Measurements from ENCODE around the gene MYO5A.

MYO5A gene

DNA sequence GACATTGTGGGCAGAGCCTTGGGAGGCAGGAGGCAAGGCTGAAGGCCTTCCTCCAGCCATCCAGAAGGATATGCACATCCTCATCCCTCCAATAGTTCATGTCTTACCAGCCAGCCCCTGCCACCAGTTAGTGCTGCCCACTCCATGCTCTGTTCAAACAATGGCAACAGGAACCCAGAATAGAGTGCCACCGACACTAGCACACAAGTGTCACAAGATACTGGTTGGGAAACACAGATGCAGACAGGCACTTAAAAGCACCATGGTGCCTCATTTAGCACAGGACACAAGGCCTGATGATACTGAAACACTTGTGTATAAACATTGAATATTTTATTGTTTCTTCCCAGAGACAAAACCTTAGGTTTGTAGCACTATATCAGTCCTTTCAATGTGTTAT is 176.6 kb downstream of the MYO5A start:
- H3K9ac ChIP-seq (ENCODE audit: low read depth, low read length) = no peak overlapping the region
- no peaks in the 10 kb centered on the region for H3K4me1 ChIP-seq (ENCODE audit: insufficient read depth, low read length)
- H3K9me3 ChIP-seq (ENCODE audit: control insufficient read depth, insufficient read depth, low read length) = no peaks in the 10 kb centered on the region
- H3K36me3 ChIP-seq (ENCODE audit: insufficient read depth, low read length) = no peaks in the 10 kb centered on the region; the same call in none of the 2 replicates

DNA sequence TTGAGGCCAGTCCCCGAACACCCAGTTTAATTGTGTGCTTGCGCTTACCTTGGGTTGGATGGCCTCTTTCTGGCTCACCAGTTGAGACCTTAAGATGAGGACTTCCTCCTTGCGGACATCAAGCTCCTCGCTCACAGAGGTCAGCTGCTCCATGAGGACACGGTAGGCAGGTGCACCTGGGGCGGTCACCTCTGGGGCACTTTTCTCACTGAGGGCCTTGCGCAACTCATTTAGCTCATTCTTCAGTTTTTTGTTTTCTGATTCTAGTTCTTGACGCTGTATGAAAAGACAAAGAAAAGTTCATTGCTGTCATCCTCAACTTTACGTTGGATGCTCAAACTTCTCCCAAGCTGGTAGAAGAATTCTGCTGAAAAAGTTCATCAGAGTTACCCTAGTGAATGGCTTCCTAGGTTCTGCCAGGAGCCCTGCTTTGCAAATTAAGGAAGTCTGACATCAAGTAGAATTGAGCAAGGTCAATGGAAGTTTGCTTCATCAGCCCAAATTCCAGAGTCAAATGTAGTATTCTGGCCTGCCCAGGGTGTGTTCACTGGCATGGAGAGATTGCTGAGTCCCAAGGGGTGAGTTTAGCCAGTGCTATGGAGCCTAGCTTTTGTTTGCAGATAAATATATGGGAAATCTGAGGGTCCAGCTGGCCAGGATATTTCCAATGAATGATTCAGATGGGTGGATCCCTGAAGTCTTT is 177.3 kb downstream of the MYO5A start:
- Histone ChIP-seq H3K36me3 (ENCODE audit: insufficient read depth, low read length) (no peaks in the 10 kb centered on the region; the same call in none of the 2 replicates), H3K4me1 (ENCODE audit: insufficient read depth, low read length) (no peaks in the 10 kb centered on the region), H3K9ac (ENCODE audit: low read depth, low read length) (no peak overlapping the region), H3K9me3 (ENCODE audit: control insufficient read depth, insufficient read depth, low read length) (no peaks in the 10 kb centered on the region)

DNA sequence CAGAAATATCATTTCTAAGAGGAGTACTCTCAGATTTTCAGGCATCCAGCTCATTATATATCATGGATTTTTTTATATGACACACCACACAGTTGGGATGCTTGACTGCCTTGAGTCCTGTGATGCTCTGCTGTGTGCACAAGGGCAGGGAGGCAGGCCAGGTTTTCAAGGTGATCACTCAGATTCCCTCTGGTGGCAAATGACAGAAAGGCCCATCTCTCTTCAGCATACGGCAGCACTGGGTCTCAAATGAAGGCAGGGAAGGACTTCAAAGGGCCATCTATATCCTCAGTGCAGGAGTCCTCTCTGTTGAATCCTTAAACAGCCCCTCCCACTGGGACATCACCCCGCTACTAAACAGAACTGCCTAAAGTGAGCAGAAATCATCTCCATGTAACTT is 178.3 kb downstream of the MYO5A start:
- H3K9me3 ChIP-seq (ENCODE audit: control insufficient read depth, insufficient read depth, low read length) = no peaks in the 10 kb centered on the region
- H3K9ac ChIP-seq (ENCODE audit: low read depth, low read length) = no peak overlapping the region
- H3K36me3 ChIP-seq (ENCODE audit: insufficient read depth, low read length) = no peaks in the 10 kb centered on the region; the same call in none of the 2 replicates
- no peaks in the 10 kb centered on the region for H3K4me1 ChIP-seq (ENCODE audit: insufficient read depth, low read length)

DNA sequence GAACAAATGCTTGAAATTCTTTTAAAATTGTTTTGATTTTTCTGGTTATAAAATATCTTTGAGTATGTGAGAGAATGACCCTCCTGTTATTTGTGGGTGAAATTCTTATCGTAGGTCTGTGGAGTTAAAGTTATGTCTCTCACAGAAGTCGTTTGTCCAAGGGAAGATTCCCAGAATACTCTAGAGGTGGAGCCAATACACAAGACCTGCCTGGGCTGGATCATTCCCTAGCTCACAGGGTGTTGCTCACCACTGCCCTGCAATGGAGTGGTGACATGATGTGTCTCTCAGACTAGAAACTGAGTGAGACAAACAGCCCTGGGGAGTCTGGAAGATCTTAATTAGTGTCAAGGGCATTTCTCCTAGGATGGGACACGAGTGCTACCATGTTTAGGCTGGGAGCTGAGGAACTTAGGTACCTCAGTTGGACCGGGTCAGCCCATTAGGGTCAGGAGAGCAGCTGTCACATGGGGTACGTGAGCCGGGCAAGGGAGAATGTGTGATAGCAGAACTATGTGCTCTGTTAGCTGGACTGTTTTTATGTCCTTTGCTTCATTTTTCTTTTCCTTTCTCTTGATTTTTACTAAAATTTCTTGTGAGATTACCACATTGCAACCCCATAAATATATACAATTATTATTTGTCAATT is 179.5 kb downstream of the MYO5A start:
- no peaks in the 10 kb centered on the region; the same call in none of the 2 replicates for H3K36me3 ChIP-seq (ENCODE audit: insufficient read depth, low read length)
- no peaks in the 10 kb centered on the region for H3K9me3 ChIP-seq (ENCODE audit: control insufficient read depth, insufficient read depth, low read length)
- H3K4me1 ChIP-seq (ENCODE audit: insufficient read depth, low read length) = no peaks in the 10 kb centered on the region
- no peak overlapping the region for H3K9ac ChIP-seq (ENCODE audit: low read depth, low read length)

DNA sequence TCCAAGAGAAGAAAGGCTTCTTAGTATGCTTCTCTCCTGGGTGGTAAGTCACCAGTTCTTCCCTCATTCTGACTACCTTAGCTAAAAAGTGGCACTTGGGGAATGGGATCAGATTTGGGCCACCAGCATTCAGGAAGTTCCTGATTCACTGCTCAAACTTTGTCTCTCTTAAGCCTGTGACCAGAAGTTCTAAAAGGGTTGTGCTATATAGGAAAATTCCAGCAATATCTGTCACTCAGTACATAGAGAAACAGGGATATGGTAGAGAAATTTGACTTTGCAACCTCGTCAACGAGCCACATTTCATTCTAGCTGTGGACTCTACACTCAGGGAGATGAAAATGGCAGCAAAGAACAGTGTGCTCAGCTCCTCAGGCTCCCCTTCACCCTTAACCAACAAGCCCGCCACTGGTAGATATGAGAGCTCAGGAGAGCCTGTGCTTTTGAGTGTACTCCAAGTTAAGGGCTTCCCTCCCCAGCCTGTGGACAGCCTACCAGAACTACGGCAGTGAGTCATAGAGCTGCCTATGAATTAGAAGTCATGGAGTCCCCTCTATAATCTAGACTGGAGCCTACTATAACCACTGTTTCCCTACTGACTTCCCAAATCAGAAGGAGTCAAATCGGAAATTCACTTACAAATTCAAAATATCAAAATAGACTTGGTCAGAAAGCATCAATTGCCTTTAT is 180.5 kb downstream of the MYO5A start:
- Histone ChIP-seq H3K9me3 (ENCODE audit: control insufficient read depth, insufficient read depth, low read length) (no peaks in the 10 kb centered on the region), H3K36me3 (ENCODE audit: insufficient read depth, low read length) (no peaks in the 10 kb centered on the region; the same call in none of the 2 replicates), H3K4me1 (ENCODE audit: insufficient read depth, low read length) (no peaks in the 10 kb centered on the region), H3K9ac (ENCODE audit: low read depth, low read length) (no peak overlapping the region)

DNA sequence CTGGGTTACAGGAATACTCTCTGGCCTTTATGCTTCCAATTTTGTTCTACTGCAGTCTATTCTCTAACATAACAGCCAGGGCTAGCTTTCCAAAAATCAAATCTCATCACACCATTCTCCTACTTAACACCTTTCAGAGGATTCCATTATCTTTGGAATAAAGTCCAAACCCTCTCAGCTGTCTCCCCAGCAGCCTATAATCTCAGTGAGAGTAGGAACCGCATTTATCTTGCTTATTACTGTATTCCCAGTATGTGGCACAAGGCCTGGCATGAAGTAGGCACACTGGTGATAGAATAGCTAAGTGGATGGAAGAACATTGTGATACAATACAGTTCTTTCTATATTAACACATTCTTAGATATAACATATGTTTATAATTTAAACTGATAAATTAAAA is 184.1 kb downstream of the MYO5A start:
- no peaks in the 10 kb centered on the region; the same call in 1 of the 2 replicates for H3K36me3 ChIP-seq (ENCODE audit: insufficient read depth, low read length)
- H3K9me3 ChIP-seq (ENCODE audit: control insufficient read depth, insufficient read depth, low read length) = no peaks in the 10 kb centered on the region
- H3K9ac ChIP-seq (ENCODE audit: low read depth, low read length) = no peak overlapping the region
- H3K4me1 ChIP-seq (ENCODE audit: insufficient read depth, low read length) = peaks cover 3% of the 10 kb centered on the region

DNA sequence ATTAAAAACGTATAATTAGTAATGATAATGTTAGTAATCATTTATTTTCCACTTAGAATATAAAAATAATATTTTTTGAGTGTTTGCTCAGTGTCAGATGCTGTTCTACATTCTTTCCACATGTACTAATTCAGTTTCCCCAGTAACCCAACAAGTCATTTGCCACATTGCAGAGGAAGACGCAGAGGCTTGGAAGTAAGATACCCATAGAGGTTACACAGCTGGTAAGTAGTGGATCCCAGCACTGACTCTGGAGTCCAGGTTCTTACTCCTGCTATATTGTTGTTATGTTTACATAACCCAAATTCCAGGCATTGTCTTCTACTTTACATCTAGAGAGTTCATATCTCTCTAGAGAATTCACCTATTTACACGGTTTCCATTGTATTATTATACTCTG is 184.8 kb downstream of the MYO5A start:
- Histone ChIP-seq H3K9ac (ENCODE audit: low read depth, low read length) (no peak overlapping the region), H3K36me3 (ENCODE audit: insufficient read depth, low read length) (no peaks in the 10 kb centered on the region), H3K4me1 (ENCODE audit: insufficient read depth, low read length) (peaks cover 5% of the 10 kb centered on the region), H3K9me3 (ENCODE audit: control insufficient read depth, insufficient read depth, low read length) (no peaks in the 10 kb centered on the region)

DNA sequence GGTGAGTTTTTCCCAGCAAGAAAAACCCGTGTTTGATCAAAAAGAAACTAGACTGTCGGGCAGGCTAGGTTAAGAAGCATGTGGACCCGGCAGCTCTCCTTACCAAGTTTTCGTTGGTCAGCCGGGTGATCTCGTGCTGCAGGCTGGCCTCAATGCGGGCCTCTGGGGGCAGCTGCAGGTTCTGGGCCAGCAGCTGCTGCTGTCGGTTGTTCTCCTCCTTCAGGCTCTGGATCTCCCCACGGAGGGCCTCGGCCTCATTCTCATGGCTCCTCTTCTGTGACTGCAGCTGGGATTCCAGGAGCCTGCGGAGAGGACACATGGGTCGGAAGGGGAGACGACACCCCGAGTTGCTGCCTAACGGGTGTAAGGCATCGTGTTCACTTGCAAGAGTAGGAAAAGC is 188.6 kb downstream of the MYO5A start:
- H3K4me1 ChIP-seq (ENCODE audit: insufficient read depth, low read length) = peaks cover 27% of the 10 kb centered on the region

DNA sequence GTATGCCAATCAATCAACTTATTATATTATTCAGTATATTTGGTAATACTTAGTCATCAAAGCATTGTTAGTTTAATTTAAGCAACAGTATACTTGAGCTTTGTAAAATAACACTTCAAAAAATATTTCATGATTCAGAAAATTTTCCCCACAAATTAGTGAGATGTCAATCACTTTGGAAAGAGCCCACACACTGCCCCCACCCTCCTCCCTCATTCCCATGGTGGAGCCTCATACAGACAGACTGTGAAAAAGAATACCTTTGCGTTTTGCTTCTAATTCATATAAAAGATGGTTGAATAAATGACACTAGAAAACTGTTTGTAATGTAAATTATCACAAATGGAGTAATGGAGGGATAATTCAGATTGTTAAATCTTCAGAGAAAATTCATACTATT is 189.8 kb downstream of the MYO5A start:
- Histone ChIP-seq H3K9ac (ENCODE audit: low read depth, low read length) (no peak overlapping the region), H3K36me3 (ENCODE audit: insufficient read depth, low read length) (no peaks in the 10 kb centered on the region), H3K9me3 (ENCODE audit: control insufficient read depth, insufficient read depth, low read length) (no peaks in the 10 kb centered on the region), H3K4me1 (ENCODE audit: insufficient read depth, low read length) (peaks cover 27% of the 10 kb centered on the region)

More for the DNA sequence above, 188.6 kb downstream of the MYO5A start:
- Histone ChIP-seq H3K36me3 (ENCODE audit: insufficient read depth, low read length) (no peaks in the 10 kb centered on the region), H3K9ac (ENCODE audit: low read depth, low read length) (no peak overlapping the region), H3K9me3 (ENCODE audit: control insufficient read depth, insufficient read depth, low read length) (no peaks in the 10 kb centered on the region)

DNA sequence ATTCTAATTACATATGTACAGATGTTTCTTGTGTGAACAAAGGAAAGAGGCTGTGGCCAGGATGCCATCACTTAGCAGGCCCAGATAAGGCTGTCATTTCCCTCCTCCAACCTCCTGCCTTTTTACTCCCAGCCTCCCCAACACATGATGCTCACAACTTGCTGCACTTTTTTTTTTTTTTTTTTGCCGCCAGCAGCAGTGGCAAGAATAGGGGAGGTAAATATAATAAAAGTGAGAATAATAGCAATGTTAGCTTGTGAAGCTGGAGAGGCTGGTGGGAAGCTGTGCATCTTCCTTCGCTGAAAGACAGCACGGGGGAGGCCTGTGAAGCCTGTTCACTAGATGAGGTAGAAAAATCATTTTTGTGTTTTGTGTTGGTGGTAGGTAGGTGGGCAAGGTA is 190.6 kb downstream of the MYO5A start:
- no peak overlapping the region for H3K9ac ChIP-seq (ENCODE audit: low read depth, low read length)
- H3K9me3 ChIP-seq (ENCODE audit: control insufficient read depth, insufficient read depth, low read length) = no peaks in the 10 kb centered on the region
- no peaks in the 10 kb centered on the region for H3K36me3 ChIP-seq (ENCODE audit: insufficient read depth, low read length)
- H3K4me1 ChIP-seq (ENCODE audit: insufficient read depth, low read length) = peaks cover 27% of the 10 kb centered on the region

DNA sequence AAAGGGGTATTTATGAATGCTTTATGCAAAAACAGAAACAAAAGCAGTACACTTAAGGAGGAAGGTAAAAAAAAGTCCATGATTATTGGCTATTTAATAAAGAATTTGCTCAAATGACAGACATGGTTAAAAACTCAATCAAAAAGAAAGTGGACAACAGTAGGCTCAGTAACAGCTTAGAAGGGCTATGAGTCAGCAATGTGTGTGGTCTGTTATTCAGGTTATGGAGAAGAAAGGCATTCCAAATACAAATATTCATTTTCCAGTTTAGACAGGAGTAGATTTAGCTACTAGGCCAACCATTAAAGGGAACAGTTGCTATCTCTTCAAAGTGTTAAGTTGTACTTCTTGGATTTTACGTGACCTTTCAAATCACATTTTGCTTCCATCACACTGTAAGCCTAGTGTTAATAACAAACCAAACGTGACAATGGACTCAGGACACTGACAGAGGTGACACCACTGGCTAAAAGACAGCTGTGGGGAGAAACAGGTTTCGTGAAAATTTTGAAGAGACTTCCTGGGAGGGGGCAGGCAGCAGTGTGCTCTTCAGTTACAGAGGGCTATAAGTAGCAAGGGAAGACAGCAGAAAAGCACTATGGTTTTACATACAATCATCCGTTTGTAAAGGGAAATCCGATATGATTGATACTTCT is 191.4 kb downstream of the MYO5A start:
- Histone ChIP-seq H3K4me1 (ENCODE audit: insufficient read depth, low read length) (peaks cover 27% of the 10 kb centered on the region), H3K36me3 (ENCODE audit: insufficient read depth, low read length) (no peaks in the 10 kb centered on the region), H3K9ac (ENCODE audit: low read depth, low read length) (no peak overlapping the region), H3K9me3 (ENCODE audit: control insufficient read depth, insufficient read depth, low read length) (no peaks in the 10 kb centered on the region)

DNA sequence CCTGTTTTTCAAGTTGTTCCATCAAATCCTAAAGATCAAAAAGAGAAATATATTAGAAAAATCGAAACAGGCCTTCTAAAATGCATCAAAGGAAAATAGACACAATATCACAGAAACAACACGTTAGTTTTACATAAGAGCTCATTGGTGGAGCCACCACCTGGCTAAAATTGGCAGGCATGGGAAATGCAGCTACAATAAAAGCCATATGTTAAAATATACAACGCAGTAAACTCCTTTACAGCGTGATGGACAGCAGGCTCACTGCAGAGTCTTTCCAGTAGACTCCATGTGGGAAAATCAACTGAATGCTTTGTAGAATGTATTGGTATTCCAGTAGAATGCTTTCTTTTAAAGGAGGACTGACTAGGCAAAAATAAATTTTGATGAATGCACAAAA is 192.2 kb downstream of the MYO5A start:
- H3K9me3 ChIP-seq (ENCODE audit: control insufficient read depth, insufficient read depth, low read length) = no peaks in the 10 kb centered on the region
- no peak overlapping the region for H3K9ac ChIP-seq (ENCODE audit: low read depth, low read length)
- H3K36me3 ChIP-seq (ENCODE audit: insufficient read depth, low read length) = no peaks in the 10 kb centered on the region
- H3K4me1 ChIP-seq (ENCODE audit: insufficient read depth, low read length) = peaks cover 29% of the 10 kb centered on the region

DNA sequence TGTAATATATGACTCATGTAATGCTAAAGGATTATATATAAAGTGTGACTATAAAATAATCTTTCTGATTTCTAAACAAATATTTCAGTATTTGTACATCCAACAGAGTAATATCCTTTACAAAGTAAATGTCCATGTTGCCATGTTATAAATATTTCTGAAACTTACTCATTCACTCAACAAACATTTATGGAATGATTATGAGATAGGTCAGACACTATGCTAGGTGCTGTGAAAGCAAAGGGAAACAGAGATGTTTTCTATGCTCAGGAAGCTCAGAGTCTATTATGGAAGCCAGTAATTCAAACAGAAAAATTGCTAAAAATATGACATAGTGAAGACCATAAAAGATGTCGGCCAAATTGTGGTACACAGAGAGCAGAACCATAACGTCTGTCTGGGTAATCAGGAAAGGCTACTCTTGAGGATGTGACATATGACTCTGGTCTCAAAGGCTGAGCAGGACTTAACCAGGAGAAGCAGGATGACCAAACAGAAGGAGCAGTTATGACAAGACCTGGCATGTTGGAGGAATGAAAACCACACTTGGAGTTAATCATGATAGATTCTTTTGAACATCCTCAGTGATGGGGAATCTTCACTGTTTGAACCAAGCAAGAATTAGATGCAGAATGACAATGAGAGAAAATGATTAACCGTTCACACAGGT is 194.1 kb downstream of the MYO5A start:
- peaks cover 30% of the 10 kb centered on the region for H3K4me1 ChIP-seq (ENCODE audit: insufficient read depth, low read length)
- H3K9ac ChIP-seq (ENCODE audit: low read depth, low read length) = no peak overlapping the region
- no peaks in the 10 kb centered on the region for H3K9me3 ChIP-seq (ENCODE audit: control insufficient read depth, insufficient read depth, low read length)
- H3K36me3 ChIP-seq (ENCODE audit: insufficient read depth, low read length) = no peaks in the 10 kb centered on the region

Measured in ES-I3 (cell line).